Measurements from ENCODE around the gene KRTAP12-4.

- no peak for TF ChIP-seq MAX (IDR thresholded peaks at IDR 0.05)
- TF ChIP-seq RAD21 (IDR thresholded peaks at IDR 0.05; ENCODE audit: low read depth): no peak
- TF ChIP-seq EGR1 (IDR thresholded peaks at IDR 0.05): no peak
- TF ChIP-seq TCF12 (IDR thresholded peaks at IDR 0.05; ENCODE audit: low read depth): no peak
- no peak for TF ChIP-seq CREB1 (IDR thresholded peaks at IDR 0.05; ENCODE audit: low read depth)
- TF ChIP-seq CEBPB (IDR thresholded peaks at IDR 0.05): no peak
- TF ChIP-seq NFIC (IDR thresholded peaks at IDR 0.05): no peak
- TF ChIP-seq EP300 (IDR thresholded peaks at IDR 0.05; ENCODE audit: borderline replicate concordance): no peak
Measured at GRCh38 chr21:44682580-44683151, 28.2 kb upstream of the KRTAP12-4 start.
